Frontal cortex (tissue), 4 donors: Measurements from ENCODE around the gene EIF4E2. TPM values are rescaled to one million over a fixed set of nuclear protein-coding genes. Genes with fewer than 3 reads are reported as not detected.
"Not testable (repeated sequence)": the region's sequence is repeated elsewhere in the genome, so short reads cannot be mapped to it uniquely, and the experiment has no call there.

Source experiments
- DNase-seq, 2 donors: peaks; one replicate each; pipeline ENCODE4 v3.0.0; 2012; ENCODE audit warnings: low spot score in 2 of 2
- FAIRE-seq: peaks from 2 replicates; lab custom pipeline; 2012; peaks lifted over from hg19 to GRCh38; lab: Jason Lieb, UNC
- total RNA-seq: library from RNA; depleted of rRNA; stranded (reverse); fragments of >200 nt; gene quantifications from one replicate; pipeline ENCODE4 v1.2.3, GENCODE V29; 2014
- donor health status: control.
- donor health status: control.
- donor health status: control.

The EIF4E2 gene
- total RNA-seq, 1 donor from 2014 or later = 38.3 TPM

DNA sequence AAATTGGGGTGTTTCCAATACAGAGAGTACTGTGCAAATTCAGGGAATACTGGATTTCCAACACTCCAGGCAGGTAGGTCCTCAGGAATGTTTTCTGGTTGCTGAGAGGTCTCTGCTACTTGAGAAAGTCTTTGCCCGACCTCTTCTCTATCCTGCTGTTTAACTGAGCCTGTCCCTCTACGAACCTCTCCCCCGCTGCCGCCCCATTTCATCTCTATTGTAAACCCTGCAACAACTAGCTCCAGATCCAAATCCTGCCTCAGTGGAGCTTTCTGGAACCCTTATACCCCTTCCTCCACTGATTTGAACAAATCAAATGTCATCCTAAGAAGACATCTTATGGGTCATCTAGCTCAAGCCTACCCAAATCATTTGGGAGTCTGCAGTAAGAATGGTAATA, 1.3 kb downstream of the EIF4E2 start:
- DNase-seq (no peak), FAIRE-seq (no peak)

DNA sequence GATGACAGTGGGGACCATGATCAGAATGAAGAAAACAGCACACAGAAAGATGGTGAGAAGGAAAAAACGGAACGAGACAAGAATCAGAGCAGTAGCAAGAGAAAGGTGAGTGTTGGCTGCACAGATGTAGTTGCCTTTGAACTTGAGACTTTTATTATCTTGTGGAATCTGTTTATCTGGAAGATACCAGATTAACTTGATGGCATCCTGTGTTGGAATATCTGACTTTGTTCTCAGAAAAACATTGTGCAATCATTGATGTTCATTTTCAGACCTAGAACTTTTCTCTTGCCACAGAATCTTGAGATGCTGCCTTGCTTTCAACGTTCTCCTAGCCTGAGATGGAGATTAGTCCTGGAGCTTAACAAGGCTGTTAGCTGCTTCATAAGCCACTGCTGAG, 5.9 kb downstream of the EIF4E2 start:
- no peak for DNase-seq
- no peak for FAIRE-seq

DNA sequence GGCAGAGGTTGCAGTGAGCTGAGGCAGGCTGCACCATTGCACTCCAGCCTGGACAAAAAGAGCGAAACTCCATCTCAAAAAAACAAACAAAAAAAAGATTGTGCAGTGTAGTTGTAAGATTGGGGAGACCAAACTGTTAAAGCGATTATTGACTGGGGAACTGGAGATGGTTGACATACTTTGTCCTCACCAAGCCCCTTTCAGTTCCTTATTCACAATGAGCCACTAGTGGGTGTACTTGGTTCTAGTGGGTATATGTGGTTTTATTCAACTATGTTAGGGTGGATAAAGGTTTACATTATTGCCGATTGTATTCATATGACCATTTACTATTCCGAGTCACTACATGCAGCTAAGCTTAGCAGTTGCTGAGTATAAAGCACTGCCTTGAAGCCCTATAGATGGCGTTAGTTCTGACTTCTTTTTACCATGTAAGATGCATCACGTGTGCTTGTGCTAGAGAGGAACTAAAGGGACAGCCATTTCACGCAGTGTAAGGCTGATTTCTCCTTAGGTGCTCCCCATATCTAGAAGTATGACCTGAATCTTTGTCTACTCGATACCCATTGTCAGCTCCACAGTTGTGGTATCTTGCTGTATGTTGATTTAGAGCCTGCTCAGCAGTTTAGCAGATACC, 12.1 kb downstream of the EIF4E2 start:
- DNase-seq = no peak
- FAIRE-seq = no peak

DNA sequence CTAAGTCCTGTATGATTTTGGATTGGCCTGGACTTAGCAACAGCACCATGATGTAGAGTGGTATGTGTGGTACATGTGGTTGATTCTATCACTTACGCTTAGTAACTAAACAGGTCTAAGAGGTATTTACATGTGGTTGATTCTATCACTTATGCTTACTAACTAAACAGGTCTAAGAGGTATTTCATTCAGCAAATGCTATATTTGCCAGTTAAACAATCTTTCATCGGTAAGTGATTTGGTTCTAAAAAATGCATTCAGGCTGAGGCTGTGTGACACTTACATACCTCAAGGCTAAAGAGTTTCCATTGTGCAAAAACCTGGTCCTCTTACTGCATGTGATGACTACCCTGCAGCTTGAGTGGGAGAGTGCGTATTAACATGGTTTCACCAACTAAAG, 13.1 kb downstream of the EIF4E2 start:
- DNase-seq = no peak
- no peak for FAIRE-seq

DNA sequence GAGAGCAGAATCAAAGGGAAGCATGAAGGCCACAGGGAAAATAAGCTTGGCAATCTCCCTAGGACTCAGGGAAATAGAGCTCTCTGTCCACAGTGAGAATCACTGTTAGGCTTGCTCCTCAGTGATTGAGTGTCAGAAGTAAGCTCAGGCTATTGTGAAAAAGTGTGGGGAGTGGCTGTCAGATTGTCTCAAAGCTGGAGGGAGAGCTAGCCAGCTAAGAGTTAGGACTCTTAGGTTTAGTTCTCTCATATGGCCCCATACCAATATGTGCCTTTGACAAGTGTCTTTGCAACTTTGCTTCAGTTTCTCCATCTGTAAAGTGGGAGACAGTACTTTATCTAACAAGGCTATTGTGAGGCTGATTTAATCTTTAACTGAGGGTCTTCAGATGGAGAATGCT, 17.2 kb downstream of the EIF4E2 start:
- DNase-seq = no peak
- FAIRE-seq = no peak

DNA sequence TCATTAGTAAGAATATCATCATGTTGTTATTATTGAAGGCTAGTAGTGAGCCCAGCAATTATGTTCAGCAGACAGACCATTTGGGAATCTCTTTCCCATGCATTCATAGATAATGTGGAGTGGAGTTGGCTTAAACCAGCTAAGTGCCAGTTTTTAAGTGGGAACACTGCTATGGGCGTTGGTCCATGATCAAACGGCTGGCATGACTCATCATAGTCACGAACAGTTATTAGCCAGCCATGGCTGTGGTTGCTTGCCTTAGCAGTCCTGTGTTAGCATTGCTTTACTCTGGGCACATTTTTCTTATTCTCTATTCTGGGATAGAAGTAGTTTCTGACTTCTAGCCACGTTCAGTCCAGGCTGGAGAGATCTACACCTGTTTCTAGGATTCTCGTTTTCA, 17.7 kb downstream of the EIF4E2 start:
- no peak for DNase-seq
- FAIRE-seq = no peak

DNA sequence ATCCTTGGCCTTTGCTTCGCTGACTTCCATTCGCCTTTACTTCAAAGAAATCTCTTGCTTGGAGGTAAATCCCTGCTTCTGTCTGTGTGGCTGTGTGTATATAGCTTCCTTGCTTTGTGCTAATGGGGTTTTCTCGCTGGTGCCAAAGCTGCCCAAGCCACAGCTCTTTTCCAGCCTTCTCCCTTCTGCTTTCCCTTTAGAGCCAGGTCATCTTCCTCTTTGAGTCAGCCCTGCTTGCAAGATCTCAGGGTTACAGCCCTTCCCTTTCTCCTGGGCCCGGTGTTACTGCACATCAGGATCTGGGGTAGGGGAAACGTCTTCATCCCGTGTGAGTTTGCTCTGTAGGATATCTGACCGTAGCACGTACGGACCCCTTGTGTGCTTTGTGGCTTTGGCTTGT, 19.1 kb downstream of the EIF4E2 start:
- FAIRE-seq = no peak
- DNase-seq = no peak

DNA sequence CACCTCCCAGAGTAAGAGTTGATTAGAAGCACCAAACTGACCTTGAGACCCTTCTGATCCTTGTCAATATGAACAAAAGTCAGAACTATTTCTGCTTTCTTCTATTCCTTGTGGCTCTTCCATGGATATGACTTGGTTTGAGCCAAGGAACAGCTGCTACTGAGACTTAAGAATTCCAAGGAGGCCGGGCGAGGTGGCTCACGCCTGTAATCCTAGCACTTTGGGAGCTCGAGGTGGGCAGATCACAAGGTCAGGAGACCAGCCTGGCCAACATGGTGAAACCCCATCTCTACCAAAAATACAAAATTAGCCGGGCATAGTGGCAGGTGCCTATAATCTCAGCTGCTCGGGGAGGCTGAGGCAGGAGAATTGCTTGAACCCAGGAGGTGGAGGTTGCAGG, 20.0 kb downstream of the EIF4E2 start:
- DNase-seq, FAIRE-seq: not testable (repeated sequence)

DNA sequence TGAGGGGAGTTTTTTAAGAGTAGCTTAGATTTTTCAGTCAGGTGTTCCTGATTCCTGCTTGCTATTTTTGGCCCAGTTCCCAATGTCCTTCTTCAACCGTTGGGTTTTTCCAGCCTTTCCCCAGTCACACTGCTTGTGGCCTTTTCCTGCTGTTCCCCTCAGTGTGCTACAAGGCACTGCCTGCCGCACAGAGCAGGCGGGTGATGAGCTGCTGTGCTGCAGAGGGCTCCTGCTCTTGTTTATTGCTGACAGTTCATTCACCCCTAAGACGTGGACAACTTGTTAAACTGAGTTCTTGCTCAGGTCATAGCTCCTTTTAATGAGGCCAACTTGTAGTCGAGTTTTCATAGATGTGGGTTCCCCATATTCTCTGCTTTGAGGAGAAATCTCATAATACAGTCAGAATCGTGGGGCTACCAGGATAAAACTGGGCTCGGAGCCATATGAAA, 20.6 kb downstream of the EIF4E2 start:
- no peak for FAIRE-seq

DNA sequence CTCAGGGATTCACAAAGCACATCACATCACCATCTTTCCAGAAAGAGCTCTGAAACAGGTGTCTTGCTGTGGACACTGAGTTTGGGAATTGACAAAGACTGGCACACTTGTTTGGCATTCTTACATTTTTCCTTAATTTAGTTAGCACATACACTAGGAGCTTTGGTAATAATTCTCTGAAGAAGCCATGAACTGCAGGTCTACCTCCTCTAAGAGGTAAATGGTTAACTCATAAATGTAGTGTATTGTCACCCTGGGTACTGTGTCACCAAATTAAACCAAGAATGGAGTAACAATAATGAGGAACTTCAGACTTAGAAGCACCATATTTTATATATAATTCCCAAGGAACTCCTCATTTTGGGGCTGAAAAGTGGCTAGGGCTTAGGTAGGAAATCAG, 22.6 kb downstream of the EIF4E2 start:
- DNase-seq (no peak), FAIRE-seq (no peak)

More for the DNA sequence above, 20.6 kb downstream of the EIF4E2 start:
- no peak for DNase-seq

DNA sequence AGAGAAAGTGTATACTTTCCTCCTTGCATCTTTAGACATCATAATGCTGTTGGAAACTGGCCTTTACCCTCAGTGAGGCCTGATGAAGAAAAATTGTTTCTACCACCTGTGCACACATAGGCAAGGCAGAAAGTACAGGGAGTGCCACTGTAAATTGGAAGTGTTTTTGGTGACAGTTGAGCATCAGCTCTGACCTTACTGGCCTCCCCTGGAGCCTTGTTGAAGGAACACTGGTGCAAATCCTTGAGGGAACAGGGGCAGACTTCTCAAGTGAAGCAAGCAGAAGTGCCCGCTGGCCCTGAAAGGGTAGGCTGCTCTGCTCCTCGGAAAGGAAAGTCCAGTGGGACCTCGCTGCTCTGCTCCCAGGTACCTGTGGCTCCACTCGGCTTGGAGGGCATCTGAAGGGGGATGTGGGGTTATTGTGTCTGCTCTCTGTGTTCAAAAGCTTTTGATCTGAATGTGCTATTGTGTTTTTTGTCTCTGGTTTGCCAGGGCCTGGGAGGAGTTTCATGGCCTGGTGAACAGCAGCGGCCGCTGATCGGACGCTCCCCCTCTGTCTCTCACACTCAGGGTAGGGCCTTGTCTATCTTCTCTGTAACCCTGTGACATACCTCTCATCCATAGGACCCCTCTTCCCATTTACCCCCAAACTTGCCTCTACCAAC, 23.4 kb downstream of the EIF4E2 start:
- DNase-seq = no peak
- no peak for FAIRE-seq

DNA sequence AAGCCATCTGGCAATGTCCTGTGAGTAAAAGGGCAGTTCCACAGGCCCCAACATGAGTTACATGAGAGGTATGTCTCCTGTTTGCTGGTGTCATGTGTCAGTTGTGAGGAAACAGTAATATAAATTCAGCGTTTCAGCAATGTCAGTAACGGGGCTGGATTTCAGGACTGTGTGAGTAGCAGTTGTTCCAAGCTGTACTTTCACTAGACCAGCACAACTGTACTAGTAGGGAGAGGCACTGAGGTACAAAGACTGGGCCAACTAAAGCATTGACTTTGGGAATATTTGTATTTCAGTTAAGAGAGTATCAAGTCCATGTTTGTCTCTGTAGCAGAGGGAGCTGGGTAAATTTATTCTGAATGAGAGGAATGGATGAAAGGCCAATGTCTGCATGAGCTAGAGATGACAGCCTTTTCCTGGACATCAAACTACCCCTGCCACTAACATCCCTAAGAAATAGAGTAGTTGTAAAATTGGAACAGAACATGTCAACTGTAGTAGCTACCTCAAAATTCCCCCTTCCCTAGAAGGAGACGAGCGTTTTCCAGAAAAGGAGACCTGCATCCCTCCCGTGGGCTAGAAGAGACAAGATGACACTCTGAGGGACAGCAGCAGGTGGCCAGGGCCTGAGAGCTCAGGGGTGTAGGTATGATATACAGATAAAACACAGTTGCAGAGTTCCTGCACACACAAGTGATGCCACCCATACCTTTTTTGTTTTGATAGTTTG, 24.4 kb downstream of the EIF4E2 start:
- no peak for DNase-seq
- FAIRE-seq = no peak

DNA sequence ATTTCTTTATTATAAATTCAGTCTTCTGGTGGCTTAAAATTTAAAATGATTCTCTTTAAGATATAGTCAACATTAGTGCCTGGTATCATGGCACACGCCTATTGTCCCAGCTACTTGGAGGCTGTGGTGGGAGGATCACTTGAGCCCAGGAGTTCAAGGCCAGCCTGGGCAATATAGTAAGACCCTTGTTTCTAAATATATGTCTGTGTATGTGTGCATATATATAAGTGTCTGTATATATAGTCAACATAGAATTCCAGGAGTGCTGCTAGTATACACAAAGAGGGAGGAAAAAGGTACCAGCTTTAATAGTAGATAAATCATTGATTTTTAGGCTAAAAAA, 24.9 kb downstream of the EIF4E2 start:
- DNase-seq (no peak), FAIRE-seq (no peak)

DNA sequence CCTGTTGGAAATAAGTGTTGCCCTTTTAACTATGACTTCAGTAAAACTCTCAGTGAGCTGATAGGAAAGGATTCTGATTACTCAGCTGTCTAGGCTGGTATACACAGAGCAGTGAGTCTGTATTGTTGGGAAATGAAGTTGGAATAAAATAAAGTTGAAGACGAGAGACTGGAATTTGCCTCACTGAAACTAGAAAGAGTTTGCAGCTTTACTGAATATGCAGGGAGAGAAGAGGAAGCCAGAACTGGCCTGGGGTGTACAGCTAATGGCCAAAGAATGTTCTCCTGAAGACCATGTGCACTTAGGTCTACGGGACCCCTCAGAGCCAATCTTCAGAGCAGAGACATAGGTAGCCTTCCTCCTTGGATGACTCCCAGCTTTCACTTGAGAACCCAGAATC, 26.5 kb downstream of the EIF4E2 start:
- DNase-seq (no peak), FAIRE-seq (no peak)

DNA sequence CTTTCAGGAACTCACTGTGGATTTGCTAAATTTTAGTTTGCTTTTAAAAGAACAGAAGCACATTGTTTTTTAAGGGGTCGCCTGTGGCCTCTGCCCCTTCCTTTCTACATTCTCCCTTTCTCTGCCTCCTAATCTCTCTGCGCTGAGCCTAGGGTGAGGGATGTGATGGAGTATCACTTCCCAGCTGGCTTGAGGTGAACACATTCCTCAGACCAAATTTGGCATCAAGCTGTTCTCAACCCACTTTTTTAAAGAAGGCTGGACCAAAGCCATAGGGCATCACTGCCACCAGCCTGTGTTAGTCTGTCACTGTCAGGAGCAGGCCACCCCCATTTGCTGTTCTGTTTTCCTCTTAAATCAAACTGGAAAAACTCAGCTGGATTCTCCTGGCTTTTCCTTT, 27.4 kb downstream of the EIF4E2 start:
- FAIRE-seq = no peak
- no peak for DNase-seq

DNA sequence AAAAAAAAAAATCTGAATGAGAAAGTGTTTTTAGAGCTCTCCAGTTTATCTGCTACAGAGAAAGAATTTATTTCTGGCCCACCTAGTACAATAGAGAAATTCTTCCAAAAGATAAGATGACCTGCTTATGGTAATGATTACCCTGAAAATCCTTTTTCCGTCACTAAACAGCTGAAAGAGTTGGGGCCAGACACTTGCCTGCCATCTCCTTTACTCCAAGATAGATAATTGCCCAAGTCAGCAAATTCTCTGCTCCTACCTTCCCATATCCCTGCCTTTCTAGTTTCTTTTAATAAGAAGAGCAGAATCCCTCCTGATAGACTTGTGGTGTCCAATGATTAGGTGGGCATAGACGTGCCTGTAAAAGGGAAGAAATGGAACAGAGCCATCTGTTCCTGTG, 28.1 kb downstream of the EIF4E2 start:
- no peak for FAIRE-seq
- no peak for DNase-seq

DNA sequence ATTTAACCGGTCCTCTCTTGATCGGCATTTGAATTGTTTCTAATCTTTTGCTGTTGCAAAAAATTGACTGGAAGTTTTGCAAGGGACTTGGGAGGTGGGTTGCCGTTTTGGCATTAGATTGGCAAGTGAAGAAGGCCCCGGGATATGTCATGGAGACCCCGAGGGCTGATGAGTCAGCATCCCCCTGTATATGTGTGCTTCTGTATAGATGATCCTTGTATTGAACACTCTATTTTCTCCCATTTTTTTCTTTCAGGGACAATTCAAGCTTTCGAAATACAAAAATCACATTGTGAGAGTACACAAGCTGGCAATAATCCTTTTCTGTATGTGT, 30.1 kb downstream of the EIF4E2 start:
- FAIRE-seq (no peak), DNase-seq (no peak)

DNA sequence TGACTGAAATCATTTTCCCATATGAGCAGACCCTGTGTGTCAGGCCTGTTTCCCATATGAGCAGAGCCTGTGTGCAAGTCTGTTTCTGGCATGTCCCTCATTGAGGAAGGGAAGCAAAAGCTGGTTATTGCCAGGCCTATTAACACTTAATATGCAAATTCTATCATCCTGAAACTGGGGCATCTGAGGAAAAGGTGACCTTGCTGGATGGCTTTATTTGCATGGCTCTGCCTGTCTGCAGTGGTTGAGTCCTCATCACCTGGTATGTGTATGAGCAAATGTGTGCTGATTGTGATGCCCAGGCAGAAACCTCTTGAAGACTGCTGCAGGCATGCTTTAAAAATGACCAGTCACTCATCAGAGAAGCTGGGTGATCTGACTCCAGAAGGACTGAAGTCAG, 31.2 kb downstream of the EIF4E2 start:
- DNase-seq (no peak), FAIRE-seq (no peak)

DNA sequence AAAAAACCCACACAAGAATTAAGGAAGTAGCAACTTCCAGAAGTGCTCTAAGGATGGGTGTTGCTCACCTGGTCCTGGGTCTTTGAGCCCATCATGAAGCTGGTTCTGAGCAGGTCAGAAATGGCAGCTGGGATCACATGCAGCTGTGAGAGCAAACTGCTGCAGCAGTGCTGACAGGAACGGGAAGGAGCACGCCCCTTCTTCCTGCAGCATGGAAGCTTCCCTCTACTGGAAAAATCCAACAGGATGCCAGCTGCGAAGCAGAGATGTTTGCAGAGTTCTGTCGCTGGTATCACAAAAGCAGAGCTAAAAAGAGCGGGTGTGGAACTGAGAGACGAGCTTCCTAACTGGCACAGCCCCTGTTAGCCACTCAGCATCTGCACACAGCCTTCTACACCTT, 33.7 kb downstream of the EIF4E2 start:
- no peak for DNase-seq
- FAIRE-seq = no peak

DNA sequence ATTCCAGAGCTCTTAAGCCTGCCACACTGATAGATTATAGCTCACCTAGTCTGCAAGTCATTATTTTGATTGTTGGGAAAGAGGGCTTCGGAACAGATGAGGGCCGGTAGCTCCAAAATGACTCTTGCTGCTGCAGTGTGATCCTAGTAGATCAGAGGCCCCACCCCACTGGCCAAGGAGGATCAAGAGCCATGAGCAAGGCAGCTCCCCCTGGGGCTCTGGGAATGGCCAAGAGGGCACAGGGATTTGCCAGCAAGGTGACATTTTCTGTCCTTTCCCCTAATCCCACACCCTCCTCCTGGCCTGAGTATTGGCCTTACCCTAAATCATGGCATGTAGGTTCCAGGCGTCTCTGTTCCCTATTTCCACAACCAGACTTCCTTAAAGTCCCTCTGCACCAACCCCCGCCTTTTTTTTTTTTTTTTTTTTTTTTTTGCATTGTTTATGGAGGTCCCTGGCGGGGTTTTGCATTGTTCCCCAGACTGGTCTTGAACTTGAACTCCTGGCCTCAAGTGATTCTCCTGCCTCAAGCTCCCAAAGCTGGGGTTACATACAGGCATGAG, 36.5 kb downstream of the EIF4E2 start:
- FAIRE-seq = no peak
- DNase-seq = no peak

DNA sequence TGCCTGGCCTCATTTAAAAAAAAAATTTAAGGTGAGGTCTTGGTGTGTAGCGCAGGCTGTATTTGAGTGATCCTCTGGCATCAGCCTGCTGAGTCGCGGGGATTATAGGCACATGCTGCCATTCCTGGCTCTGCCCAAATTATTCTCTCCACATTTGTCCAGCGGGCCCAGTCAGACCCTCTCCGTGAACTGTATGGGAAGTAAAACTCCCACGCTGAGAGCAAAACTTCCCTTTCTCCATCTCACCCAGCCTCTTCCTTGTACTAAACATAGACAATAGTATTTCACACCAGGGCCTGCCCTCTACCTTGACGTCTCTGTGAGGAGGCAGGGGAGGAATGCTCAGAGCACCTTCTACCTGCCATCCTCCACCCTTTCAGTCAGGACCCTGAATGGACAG, 37.0 kb downstream of the EIF4E2 start:
- no peak for FAIRE-seq
- DNase-seq = no peak
